GM12874 (cell line): ENCODE data around the gene TBX20.

ENCODE experiments used
- TF ChIP-seq, protein P1 (sequence below): IDR thresholded peaks from 2 replicates; pipeline ENCODE4 v1.5.1; 2011; ENCODE audit warnings: low read depth, mild to moderate bottlenecking, control low read depth, low read length, moderate library complexity; ENCODE audit not compliant: insufficient read depth

Gene TBX20

DNA sequence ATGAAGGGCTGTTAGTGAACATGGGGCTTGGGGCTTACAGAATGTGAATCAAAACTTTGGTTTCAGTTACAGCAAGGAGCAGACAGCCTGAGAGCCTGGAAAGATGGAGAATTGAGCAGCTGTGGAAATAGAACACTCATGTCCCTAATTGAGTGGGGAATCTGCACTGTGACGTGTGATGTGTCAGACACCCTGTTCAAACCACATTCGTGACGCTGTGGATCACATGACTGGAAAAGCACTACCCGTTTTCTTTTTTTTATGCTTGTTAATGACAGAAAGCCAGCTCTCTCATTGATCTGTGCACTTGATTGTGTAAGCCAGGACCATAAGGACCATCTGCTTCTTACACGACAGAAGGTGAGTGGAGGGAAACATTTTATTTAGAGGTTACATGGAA, 15.1 kb upstream of the TBX20 start:
- TF ChIP-seq, protein P1, sequence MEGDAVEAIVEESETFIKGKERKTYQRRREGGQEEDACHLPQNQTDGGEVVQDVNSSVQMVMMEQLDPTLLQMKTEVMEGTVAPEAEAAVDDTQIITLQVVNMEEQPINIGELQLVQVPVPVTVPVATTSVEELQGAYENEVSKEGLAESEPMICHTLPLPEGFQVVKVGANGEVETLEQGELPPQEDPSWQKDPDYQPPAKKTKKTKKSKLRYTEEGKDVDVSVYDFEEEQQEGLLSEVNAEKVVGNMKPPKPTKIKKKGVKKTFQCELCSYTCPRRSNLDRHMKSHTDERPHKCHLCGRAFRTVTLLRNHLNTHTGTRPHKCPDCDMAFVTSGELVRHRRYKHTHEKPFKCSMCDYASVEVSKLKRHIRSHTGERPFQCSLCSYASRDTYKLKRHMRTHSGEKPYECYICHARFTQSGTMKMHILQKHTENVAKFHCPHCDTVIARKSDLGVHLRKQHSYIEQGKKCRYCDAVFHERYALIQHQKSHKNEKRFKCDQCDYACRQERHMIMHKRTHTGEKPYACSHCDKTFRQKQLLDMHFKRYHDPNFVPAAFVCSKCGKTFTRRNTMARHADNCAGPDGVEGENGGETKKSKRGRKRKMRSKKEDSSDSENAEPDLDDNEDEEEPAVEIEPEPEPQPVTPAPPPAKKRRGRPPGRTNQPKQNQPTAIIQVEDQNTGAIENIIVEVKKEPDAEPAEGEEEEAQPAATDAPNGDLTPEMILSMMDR: no peak

DNA sequence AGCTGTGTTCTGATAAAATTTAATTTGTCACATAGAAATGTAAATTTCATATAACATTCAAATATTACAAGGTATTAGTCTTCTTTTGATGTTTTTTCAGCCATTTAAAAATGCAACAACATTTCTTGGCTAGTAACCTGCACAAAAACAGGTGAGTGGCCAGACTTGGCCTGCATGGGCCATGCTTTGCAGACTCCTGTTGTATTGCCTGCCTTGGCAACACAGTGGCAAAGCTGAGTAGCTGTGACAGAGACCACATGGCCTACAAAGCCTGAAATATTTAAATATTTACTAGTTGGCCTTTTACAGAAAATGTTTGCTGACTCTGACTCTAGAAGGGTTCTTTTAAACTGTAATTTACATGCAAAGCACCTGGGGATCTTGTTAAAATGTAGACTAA, 13.5 kb upstream of the TBX20 start:
- TF ChIP-seq, protein P1: no peak

DNA sequence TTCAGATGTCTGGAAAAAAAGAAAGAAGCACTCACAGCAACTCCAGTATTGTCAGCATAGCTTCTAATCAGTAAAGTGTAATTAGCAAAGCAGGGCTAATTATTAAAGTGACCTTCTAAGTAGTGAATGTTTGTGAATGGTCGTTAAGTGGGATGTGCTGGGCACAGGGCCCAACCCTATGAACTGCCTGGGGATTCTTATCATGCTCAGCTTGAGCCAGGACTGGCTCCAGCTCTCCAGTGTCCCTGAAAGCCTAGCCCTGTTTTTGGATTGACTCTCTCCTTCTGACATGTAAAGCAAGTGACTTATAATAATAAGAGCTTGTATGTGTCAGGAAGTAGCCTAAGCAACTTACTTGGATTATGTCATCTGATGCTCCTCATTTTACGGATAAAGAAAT, 9.5 kb upstream of the TBX20 start:
- TF ChIP-seq, protein P1: no peak

DNA sequence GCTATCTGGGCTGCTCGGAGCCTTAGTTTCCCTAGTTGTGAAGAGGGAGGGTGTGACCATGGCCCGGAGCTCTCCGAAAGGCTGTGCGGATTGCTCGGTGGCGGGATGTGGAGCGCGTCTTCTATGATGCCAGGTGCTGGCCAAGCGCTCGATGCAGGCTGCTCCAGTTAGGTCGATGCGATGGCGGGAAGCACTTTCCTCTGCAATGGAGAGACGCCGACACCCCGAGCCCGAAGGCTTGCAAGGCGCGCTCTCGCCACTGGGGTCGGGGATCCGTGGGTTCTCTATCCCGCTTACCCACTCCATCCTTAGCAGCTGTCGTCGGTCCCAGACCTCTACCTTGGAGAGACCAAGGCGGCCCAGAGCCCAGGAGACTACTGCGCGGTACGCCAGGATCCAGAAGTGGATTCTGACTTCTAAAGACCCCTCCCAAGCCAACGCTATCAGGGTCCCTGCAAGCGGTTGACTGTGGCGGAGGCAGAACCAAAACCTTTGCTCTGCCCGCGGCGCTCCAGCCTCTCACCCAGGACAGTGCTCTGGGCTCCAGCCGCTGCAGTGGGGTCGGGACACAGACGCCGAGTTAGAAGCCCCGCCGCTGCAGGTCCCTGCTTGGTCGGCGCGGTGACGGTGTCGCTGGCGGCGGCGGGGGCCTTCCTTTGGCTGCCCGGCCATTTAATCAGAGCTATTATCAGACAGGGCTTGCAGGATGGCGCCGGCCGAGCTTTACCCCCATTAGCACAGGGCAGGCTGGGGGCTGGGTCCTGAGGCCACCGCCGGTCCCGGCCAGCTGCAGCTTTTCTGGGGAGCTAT, 7.8 kb upstream of the TBX20 start:
- TF ChIP-seq, protein P1: no peak

DNA sequence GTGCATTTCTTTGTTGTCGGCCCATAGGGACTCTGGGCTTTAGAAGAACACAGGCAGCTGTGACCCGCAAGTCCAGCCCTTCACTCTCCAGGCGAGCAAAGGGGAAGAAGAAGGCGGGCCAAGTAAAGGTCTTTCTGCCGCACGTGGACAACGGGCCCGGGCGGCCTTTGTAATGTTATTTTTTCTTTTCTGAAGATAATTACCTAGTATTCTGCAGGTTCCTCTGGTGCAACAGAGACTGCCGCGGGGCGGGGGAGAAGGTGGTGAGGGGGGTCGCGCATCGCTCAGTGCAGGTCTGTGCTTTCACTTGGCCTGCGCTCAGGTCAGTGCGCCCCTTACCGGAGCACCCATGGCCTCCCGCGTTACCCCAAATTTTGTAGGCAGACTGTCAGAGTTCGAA, 7.1 kb upstream of the TBX20 start:
- TF ChIP-seq, protein P1: no peak

DNA sequence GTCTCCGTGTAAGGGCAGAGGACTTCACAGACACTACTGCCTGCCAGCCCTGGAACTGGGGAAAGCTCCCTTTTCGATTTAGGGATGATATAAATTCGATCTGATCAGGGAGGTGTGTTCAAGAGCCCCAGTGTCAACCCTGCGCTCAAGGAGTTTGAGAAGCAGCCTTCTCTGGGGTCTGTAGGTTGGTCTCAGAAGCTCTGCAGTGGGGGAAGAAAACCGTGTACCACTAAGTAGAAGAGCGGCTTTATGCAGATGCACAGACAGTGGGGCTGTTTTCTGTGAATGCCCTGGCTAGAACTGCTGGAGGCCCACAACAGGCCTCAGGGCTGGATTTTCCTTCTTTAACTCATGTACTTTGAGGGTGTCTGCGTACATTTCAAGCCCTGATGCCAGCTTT, 6.3 kb upstream of the TBX20 start:
- TF ChIP-seq, protein P1: no peak

DNA sequence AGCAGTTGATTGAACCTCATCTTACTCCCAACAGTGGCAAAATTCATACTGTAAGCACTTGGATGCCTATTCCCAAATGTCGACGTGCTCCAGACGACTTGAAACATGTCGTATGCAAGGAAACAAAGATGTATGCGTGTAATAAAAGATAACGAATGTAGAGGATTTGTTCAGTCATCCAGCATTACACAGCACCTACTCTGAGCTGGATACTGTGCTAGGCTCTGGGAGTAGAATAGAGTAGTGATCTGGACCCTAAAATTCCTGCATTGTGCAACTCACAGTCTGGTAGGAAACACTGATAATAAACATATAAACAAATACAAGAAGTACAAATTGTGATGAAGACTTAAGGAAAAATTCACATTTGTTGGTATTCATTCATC, 5.6 kb upstream of the TBX20 start:
- TF ChIP-seq, protein P1: no peak
